Globus pallidus (tissue), 1 donor: ENCODE results near the gene MYO1D.
"Not testable (repeated sequence)": the region's sequence is repeated elsewhere in the genome, so short reads cannot be mapped to it uniquely, and the experiment has no call there.

Experiments
- DNase-seq: peaks from one replicate; pipeline ENCODE4 v3.0.0-alpha.2; 2015; ENCODE audit warnings: low spot score

Gene MYO1D

GRCh38 chr17:32525122-32525521 lies 351.8 kb downstream of the MYO1D start:
- no peak for DNase-seq

- DNase-seq: not testable (repeated sequence)
Measured at GRCh38 chr17:32524553-32524880, 352.4 kb downstream of the MYO1D start.

- DNase-seq: no peak
Measured at GRCh38 chr17:32523827-32524552, 352.9 kb downstream of the MYO1D start.

- DNase-seq: no peak
Measured at GRCh38 chr17:32523017-32523680, 353.8 kb downstream of the MYO1D start.

GRCh38 chr17:32520737-32521404 lies 356.1 kb downstream of the MYO1D start:
- no peak for DNase-seq

GRCh38 chr17:32520104-32520701 lies 356.7 kb downstream of the MYO1D start:
- DNase-seq: no peak

- DNase-seq: no peak
Measured at GRCh38 chr17:32519228-32520103, 357.5 kb downstream of the MYO1D start.

- no peak for DNase-seq
Measured at GRCh38 chr17:32518646-32519227, 358.2 kb downstream of the MYO1D start.

- no peak for DNase-seq
Measured at GRCh38 chr17:32517982-32518381, 358.9 kb downstream of the MYO1D start.

- no peak for DNase-seq
Measured at GRCh38 chr17:32516940-32517701, 359.8 kb downstream of the MYO1D start.

- DNase-seq: no peak
Measured at GRCh38 chr17:32516450-32516849, 360.5 kb downstream of the MYO1D start.

- DNase-seq: no peak
Measured at GRCh38 chr17:32515677-32516383, 361.1 kb downstream of the MYO1D start.

GRCh38 chr17:32514606-32515005 lies 362.3 kb downstream of the MYO1D start:
- DNase-seq: no peak

GRCh38 chr17:32513579-32513978 lies 363.3 kb downstream of the MYO1D start:
- DNase-seq: no peak

- DNase-seq: no peak
Measured at GRCh38 chr17:32512328-32512727, 364.6 kb downstream of the MYO1D start.

GRCh38 chr17:32510466-32510865 lies 366.5 kb downstream of the MYO1D start:
- no peak for DNase-seq

- DNase-seq: no peak
Measured at GRCh38 chr17:32508926-32509325, 368.0 kb downstream of the MYO1D start.

GRCh38 chr17:32504166-32504990 lies 372.5 kb downstream of the MYO1D start:
- DNase-seq: no peak
